B cell (primary cell): Measurements from ENCODE around the gene CTNNA3. TPM values are rescaled to one million over a fixed set of nuclear protein-coding genes. Genes with fewer than 3 reads are reported as not detected.

ENCODE experiments used
- ATAC-seq: fragments of 200-7000 bp; cut with Tn5 transposase; one replicate; pipeline ENCODE4 v1.10.0; 2021; ENCODE audit warnings: low read depth, mild to moderate bottlenecking, moderate number of reproducible peaks, moderate library complexity
- CTCF ChIA-PET: fragments of 350-600 bp; sonication (Branson Sonifier 250); formaldehyde crosslinking; loops from one replicate; lab custom pipeline; 2021; ENCODE audit warnings: antibody characterized with exemption, inconsistent platforms; lab: Charles Lee
- POLR2A ChIA-PET: fragments of 350-600 bp; sonication (Branson Sonifier 250); formaldehyde crosslinking; loops from one replicate; lab custom pipeline; 2021; ENCODE audit warnings: antibody characterized with exemption; lab: Charles Lee
- DNase-seq: peaks from one replicate; pipeline ENCODE4 v3.0.0; 2013
- H2AFZ ChIP-seq: 2 replicates; pipeline ENCODE4 v1.6.1; 2012; ENCODE audit warnings: mild to moderate bottlenecking, low read depth, low read length; ENCODE audit not compliant: insufficient read depth, poor library complexity, severe bottlenecking
- H3K27ac ChIP-seq, 2 donors: 1 replicate in 1 of 2; 2 replicates in 1 of 2; pipeline ENCODE4 v1.5.1; 2012 to 2013; ENCODE audit warnings: low read length in 2 of 2, mild to moderate bottlenecking in 2 of 2, moderate library complexity in 1 of 2
- H3K27me3 ChIP-seq, 4 experiments: fragments of 200-600 bp in 1 of 4; sonication (generic) in 1 of 4; replicated peaks in 1 of 4; 1 replicate in 2 of 4; 2 replicates in 2 of 4; pipeline versions ENCODE4 v1.6.1 to v1.7.0; 2013 to 2016; ENCODE audit warnings: low read length in 3 of 4, mild to moderate bottlenecking in 2 of 4, mixed read lengths in 1 of 4, moderate library complexity in 1 of 4; ENCODE audit not compliant: insufficient read depth in 4 of 4, control insufficient read depth in 3 of 4; ENCODE audit errors: control extremely low read depth in 1 of 4
- H3K36me3 ChIP-seq, 2 experiments: replicated peaks in 1 of 2; 1 replicate in 1 of 2; 2 replicates in 1 of 2; pipeline versions ENCODE4 v1.6.1 to v1.7.1; 2013; ENCODE audit warnings: low read length in 1 of 2; ENCODE audit not compliant: insufficient read depth in 2 of 2, control insufficient read depth in 1 of 2; ENCODE audit errors: control extremely low read depth in 1 of 2, extremely low read depth in 1 of 2
- H3K4me1 ChIP-seq, 2 donors: fragments of 200-600 bp in 1 of 2; sonication (generic) in 1 of 2; 1 replicate in 1 of 2; 2 replicates in 1 of 2; pipeline versions ENCODE4 v1.5.1 to v1.6.1; 2013 to 2017; ENCODE audit warnings: low read length in 2 of 2; ENCODE audit not compliant: control insufficient read depth in 2 of 2, insufficient read depth in 2 of 2
- H3K4me2 ChIP-seq: replicated peaks from 2 replicates; pipeline ENCODE3; 2012; ENCODE audit warnings: mild to moderate bottlenecking, low read depth, low read length; ENCODE audit not compliant: poor library complexity, severe bottlenecking
- H3K4me3 ChIP-seq, 5 experiments: fragments of 200-600 bp in 1 of 5; sonication (generic) in 1 of 5; 1 replicate in 3 of 5; 2 replicates in 2 of 5; pipeline versions ENCODE4 v1.5.1 to v1.7.0; 2011 to 2016; ENCODE audit warnings: low read length in 4 of 5, mild to moderate bottlenecking in 4 of 5, low read depth in 2 of 5, control low read depth in 1 of 5, moderate library complexity in 1 of 5; ENCODE audit not compliant: insufficient read depth in 1 of 5; ENCODE audit errors: control extremely low read depth in 1 of 5, extremely low read depth in 1 of 5
- H3K79me2 ChIP-seq: fragments of 200-600 bp; sonication (generic); one replicate; pipeline ENCODE4 v1.6.0; 2016; ENCODE audit warnings: low read length; ENCODE audit not compliant: control insufficient read depth, insufficient read depth
- H3K9ac ChIP-seq: fragments of 200-600 bp; sonication (generic); 2 replicates; pipeline ENCODE4 v1.6.1; 2017; ENCODE audit warnings: mild to moderate bottlenecking, low read length, moderate library complexity
- H3K9me3 ChIP-seq, 3 donors: one replicate each; pipeline versions ENCODE4 v1.6.1 to v1.7.1; 2013; ENCODE audit warnings: low read length in 2 of 3; ENCODE audit not compliant: control insufficient read depth in 2 of 3, insufficient read depth in 1 of 3; ENCODE audit errors: control extremely low read depth in 1 of 3
- H4K20me1 ChIP-seq: 2 replicates; pipeline ENCODE4 v1.6.0; 2012; ENCODE audit warnings: mild to moderate bottlenecking, low read length; ENCODE audit not compliant: insufficient read depth, control insufficient read depth, poor library complexity, severe bottlenecking
- H3K27ac Mint-ChIP-seq: one replicate; pipeline ENCODE4 v1.8.0; 2021; ENCODE audit warnings: mixed read lengths
- H3K27me3 Mint-ChIP-seq: one replicate; pipeline ENCODE4 v1.8.0; 2021; ENCODE audit warnings: mixed read lengths
- H3K4me1 Mint-ChIP-seq: one replicate; pipeline ENCODE4 v1.8.0; 2021; ENCODE audit warnings: mixed read lengths
- H3K4me3 Mint-ChIP-seq: one replicate; pipeline ENCODE4 v1.8.0; 2021; ENCODE audit warnings: mixed read lengths
- H3K9me3 Mint-ChIP-seq: one replicate; pipeline ENCODE4 v1.8.0; 2022; ENCODE audit warnings: mixed read lengths; ENCODE audit not compliant: insufficient read depth
- EZH2 ChIP-seq: IDR thresholded peaks from 2 replicates; pipeline ENCODE4 v1.6.1; 2012; ENCODE audit warnings: borderline replicate concordance, low read depth, mild to moderate bottlenecking, moderate library complexity, low read length; ENCODE audit not compliant: insufficient read depth, poor library complexity, severe bottlenecking
- WGBS: methylation state at CpG from one replicate; pipeline ENCODE4 v1.1.5; 2013; ENCODE audit warnings: missing lambda C conversion rate; ENCODE audit not compliant: insufficient coverage; 5-methylcytosine and 5-hydroxymethylcytosine counted together
- intact Hi-C: fragments of 100-400 bp; cut with micrococcal nuclease; formaldehyde crosslinking; loops from one replicate; pipeline ENCODE4 v1.10.0; 2022
- polyA plus RNA-seq: library from polyadenylated mRNA; depleted of rRNA; stranded (reverse); fragments of >200 nt; gene quantifications from 2 replicates; pipeline ENCODE4 v1.2.3, GENCODE V29; 2012
- total RNA-seq, 2 donors: library from RNA; stranded (reverse); fragments of 120-200 nt in 1 of 2; gene quantifications; 1 replicate in 1 of 2; 2 replicates in 1 of 2; pipeline versions ENCODE4 v1.2.3 to v1.2.4, GENCODE V29; 2013 to 2022
- TF ChIP-seq, protein P1 (sequence below): fragments of 200-600 bp; IDR thresholded peaks from one replicate; pipeline ENCODE4 v1.8.0; 2022; ENCODE audit warnings: antibody characterized with exemption, mild to moderate bottlenecking

Gene CTNNA3
- total and polyA plus RNA-seq, 2 donors (not counting 1 experiment from before 2014, with no cell fraction given) = 0.01 TPM; not detected in 1

DNA sequence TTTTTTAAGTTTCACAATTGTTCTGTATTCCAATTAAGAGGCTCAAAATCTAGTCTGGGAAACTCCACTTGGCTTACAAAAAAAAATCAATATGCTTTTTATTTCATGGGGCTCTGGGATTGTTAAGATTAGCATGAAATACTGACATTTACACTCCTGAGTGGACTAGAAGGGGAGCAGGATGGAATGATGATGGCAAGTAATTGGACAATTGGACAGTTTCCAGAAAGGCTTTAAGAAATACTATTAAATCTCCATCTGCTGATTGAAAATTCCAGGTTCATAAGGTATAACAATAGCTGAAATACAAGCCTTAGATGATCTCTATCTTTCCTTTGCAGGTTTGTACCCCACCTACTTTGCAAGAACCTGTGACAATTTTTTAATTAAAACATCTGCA lies 585.7 kb downstream of the CTNNA3 start:
- ChIA-PET POLR2A (no interaction called here), CTCF (no interaction called here)
- intact Hi-C loops = no loop called here
- no peak for ATAC-seq
- no peak overlapping the region for H2AFZ ChIP-seq
- no peak for DNase-seq
- no peak overlapping the region for H3K4me3 ChIP-seq
- H3K27ac ChIP-seq = no peak overlapping the region
- no peaks in the 10 kb centered on the region for H3K79me2 ChIP-seq
- no peaks in the 10 kb centered on the region for H3K4me1 ChIP-seq
- H4K20me1 ChIP-seq = no peaks in the 10 kb centered on the region
- no peak overlapping the region for H3K4me3 Mint-ChIP-seq
- no peaks in the 10 kb centered on the region for H3K9me3 Mint-ChIP-seq
- no peaks in the 10 kb centered on the region for H3K27me3 Mint-ChIP-seq
- no peak overlapping the region for H3K9ac ChIP-seq
- no peaks in the 10 kb centered on the region for H3K36me3 ChIP-seq
- no peaks in the 10 kb centered on the region for H3K9me3 ChIP-seq
- no peak for TF ChIP-seq EZH2
- TF ChIP-seq, protein P1, sequence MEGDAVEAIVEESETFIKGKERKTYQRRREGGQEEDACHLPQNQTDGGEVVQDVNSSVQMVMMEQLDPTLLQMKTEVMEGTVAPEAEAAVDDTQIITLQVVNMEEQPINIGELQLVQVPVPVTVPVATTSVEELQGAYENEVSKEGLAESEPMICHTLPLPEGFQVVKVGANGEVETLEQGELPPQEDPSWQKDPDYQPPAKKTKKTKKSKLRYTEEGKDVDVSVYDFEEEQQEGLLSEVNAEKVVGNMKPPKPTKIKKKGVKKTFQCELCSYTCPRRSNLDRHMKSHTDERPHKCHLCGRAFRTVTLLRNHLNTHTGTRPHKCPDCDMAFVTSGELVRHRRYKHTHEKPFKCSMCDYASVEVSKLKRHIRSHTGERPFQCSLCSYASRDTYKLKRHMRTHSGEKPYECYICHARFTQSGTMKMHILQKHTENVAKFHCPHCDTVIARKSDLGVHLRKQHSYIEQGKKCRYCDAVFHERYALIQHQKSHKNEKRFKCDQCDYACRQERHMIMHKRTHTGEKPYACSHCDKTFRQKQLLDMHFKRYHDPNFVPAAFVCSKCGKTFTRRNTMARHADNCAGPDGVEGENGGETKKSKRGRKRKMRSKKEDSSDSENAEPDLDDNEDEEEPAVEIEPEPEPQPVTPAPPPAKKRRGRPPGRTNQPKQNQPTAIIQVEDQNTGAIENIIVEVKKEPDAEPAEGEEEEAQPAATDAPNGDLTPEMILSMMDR = no peak
- H3K27ac Mint-ChIP-seq = no peak overlapping the region
- no peaks in the 10 kb centered on the region for H3K4me1 Mint-ChIP-seq
- no peak overlapping the region for H3K4me2 ChIP-seq
- H3K27me3 ChIP-seq = no peaks in the 10 kb centered on the region

DNA sequence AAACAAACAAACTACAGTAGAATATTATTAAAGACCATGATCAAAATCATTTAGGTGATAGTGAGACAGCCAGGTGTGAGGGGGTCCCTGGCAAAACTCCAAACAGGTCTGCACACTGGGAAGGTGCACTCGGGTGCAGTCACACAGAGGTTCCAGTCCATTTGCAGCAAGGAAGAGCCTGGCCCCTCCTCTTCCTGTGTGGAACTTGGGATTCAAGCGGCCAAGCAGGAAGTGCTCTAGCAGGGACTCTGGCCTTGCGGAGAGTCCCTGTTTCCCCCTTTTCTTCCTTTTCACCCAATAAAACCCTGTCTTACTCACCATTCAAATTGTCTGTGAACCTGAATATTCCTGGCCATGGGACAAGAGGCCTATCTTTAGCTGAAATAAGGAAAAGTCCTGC lies 588.3 kb downstream of the CTNNA3 start:
- Histone ChIP-seq H3K36me3 (no peaks in the 10 kb centered on the region), H3K9ac (no peak overlapping the region), H3K4me2 (no peak overlapping the region), H3K4me1 (no peaks in the 10 kb centered on the region), H3K27me3 (no peaks in the 10 kb centered on the region), H3K4me3 (no peak overlapping the region), H3K27ac (no peak overlapping the region), H2AFZ (no peak overlapping the region), H3K79me2 (no peaks in the 10 kb centered on the region), H4K20me1 (no peaks in the 10 kb centered on the region), H3K9me3 (no peaks in the 10 kb centered on the region)
- no peaks in the 10 kb centered on the region for H3K4me1 Mint-ChIP-seq
- POLR2A ChIA-PET = no interaction called here
- DNase-seq (no peak), ATAC-seq (no peak)
- H3K9me3 Mint-ChIP-seq = no peaks in the 10 kb centered on the region
- H3K27ac Mint-ChIP-seq = no peak overlapping the region
- no peak overlapping the region for H3K4me3 Mint-ChIP-seq
- CTCF ChIA-PET = no interaction called here
- TF ChIP-seq EZH2 = no peak
- TF ChIP-seq, protein P1 = no peak
- WGBS = 89% methylated on average over 3 of the region's 3 CpGs
- intact Hi-C loops = no loop called here
- no peaks in the 10 kb centered on the region for H3K27me3 Mint-ChIP-seq
